SU-DHL-6 (cell line): Measurements from ENCODE around the gene CENPU.

Source experiments
- H2AFZ ChIP-seq: fragments of 200-600 bp; sonication (generic); 2 replicates; pipeline ENCODE4 v1.6.1; 2014; ENCODE audit warnings: low read depth, mild to moderate bottlenecking, moderate library complexity, mixed read lengths, antibody characterized with exemption, low read length; ENCODE audit not compliant: severe bottlenecking
- H3F3A ChIP-seq: fragments of 200-600 bp; shearing (Covaris generic); 2 replicates; pipeline ENCODE4 v1.6.0; 2016; ENCODE audit warnings: antibody characterized with exemption, mild to moderate bottlenecking; ENCODE audit not compliant: insufficient read depth
- H3K27ac ChIP-seq: fragments of 200-600 bp; sonication (generic); 2 replicates; pipeline ENCODE4 v1.5.1; 2016; ENCODE audit warnings: low read depth, mild to moderate bottlenecking, low read length, moderate library complexity, mixed read lengths
- H3K27me3 ChIP-seq: fragments of 200-600 bp; sonication (generic), shearing (Covaris generic); 2 replicates; pipeline ENCODE4 v1.6.0; 2014; ENCODE audit warnings: mild to moderate bottlenecking, low read length
- H3K36me3 ChIP-seq: fragments of 200-600 bp; sonication (generic); 2 replicates; pipeline ENCODE4 v1.6.1; 2014; ENCODE audit warnings: mild to moderate bottlenecking, low read length, mixed read lengths
- H3K4me2 ChIP-seq: fragments of 300-600, 200-600 bp; shearing (Covaris generic), sonication (generic); 2 replicates; pipeline ENCODE4 v1.6.0; 2014; ENCODE audit warnings: low read length, low read depth, mild to moderate bottlenecking; ENCODE audit not compliant: poor library complexity, severe bottlenecking
- H3K4me3 ChIP-seq: fragments of 200-600 bp; sonication (generic); 2 replicates; pipeline ENCODE4 v1.5.1; 2014; ENCODE audit warnings: antibody characterized with exemption, low read length, mild to moderate bottlenecking, mixed read lengths; ENCODE audit not compliant: insufficient read depth, poor library complexity, severe bottlenecking
- H3K79me2 ChIP-seq: fragments of 200-600 bp; sonication (generic); 2 replicates; pipeline ENCODE4 v1.6.1; 2014; ENCODE audit warnings: mild to moderate bottlenecking, low read length, moderate library complexity; ENCODE audit not compliant: insufficient read depth
- H3K9ac ChIP-seq: fragments of 200-600 bp; sonication (generic); 2 replicates; pipeline ENCODE4 v1.7.0; 2014; ENCODE audit warnings: mild to moderate bottlenecking, low read length
- H3K9me2 ChIP-seq: fragments of 200-600 bp; sonication (generic); replicated peaks from 2 replicates; pipeline ENCODE4 v1.6.1; 2014; ENCODE audit warnings: low read length; ENCODE audit not compliant: insufficient read depth
- H3K9me3 ChIP-seq: fragments of 200-600 bp; sonication (generic); 2 replicates; pipeline ENCODE4 v1.6.1; 2014; ENCODE audit warnings: low read length, mixed read lengths; ENCODE audit not compliant: insufficient read depth
- H4K20me1 ChIP-seq: fragments of 200-600 bp; sonication (generic); 2 replicates; pipeline ENCODE4 v1.6.1; 2014; ENCODE audit warnings: low read depth, mild to moderate bottlenecking, antibody characterized with exemption, low read length, moderate library complexity, mixed read lengths
- EZH2phosphoT487 ChIP-seq: fragments of 200-600 bp; sonication (generic), shearing (Covaris generic); conservative IDR thresholded peaks from 2 replicates; pipeline ENCODE4 v1.6.1; 2018; ENCODE audit warnings: mild to moderate bottlenecking, antibody characterized with exemption, low read length, moderate library complexity, mixed read lengths
- TF ChIP-seq, protein P1 (sequence below): fragments of 200-600 bp; sonication (generic); IDR thresholded peaks from one replicate; pipeline ENCODE4 v1.5.1; 2017; ENCODE audit warnings: antibody characterized with exemption, mild to moderate bottlenecking, low read length, moderate library complexity; ENCODE audit not compliant: insufficient read depth, poor library complexity, severe bottlenecking

Gene CENPU

DNA sequence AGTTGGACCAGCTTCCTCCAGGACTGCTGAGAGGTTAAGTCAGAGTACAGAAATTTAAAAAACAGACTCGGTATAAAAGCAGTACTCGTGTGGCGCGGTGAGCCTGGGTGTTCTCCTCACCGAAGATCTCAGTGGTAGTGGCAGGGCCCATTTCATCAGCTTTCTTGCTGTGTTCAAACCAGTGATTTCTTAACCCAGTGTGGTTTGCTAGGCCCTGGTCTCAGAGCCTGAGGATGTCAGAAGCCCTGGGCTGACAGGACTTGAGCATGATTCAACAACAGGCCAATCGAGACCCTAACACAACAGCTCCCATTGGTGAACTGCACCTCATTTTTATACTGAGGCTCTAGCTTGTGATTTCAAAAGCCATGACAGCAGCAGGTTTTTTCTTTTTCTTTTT is 61.2 kb downstream of the CENPU start:
- H3K9ac ChIP-seq = no peak overlapping the region
- TF ChIP-seq EZH2phosphoT487 = no peak
- TF ChIP-seq, protein P1, sequence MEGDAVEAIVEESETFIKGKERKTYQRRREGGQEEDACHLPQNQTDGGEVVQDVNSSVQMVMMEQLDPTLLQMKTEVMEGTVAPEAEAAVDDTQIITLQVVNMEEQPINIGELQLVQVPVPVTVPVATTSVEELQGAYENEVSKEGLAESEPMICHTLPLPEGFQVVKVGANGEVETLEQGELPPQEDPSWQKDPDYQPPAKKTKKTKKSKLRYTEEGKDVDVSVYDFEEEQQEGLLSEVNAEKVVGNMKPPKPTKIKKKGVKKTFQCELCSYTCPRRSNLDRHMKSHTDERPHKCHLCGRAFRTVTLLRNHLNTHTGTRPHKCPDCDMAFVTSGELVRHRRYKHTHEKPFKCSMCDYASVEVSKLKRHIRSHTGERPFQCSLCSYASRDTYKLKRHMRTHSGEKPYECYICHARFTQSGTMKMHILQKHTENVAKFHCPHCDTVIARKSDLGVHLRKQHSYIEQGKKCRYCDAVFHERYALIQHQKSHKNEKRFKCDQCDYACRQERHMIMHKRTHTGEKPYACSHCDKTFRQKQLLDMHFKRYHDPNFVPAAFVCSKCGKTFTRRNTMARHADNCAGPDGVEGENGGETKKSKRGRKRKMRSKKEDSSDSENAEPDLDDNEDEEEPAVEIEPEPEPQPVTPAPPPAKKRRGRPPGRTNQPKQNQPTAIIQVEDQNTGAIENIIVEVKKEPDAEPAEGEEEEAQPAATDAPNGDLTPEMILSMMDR = no peak
- H3K27ac ChIP-seq = no peak overlapping the region
- H3K9me3 ChIP-seq = no peaks in the 10 kb centered on the region
- no peak overlapping the region for H3K4me3 ChIP-seq
- H3K9me2 ChIP-seq = no peaks in the 10 kb centered on the region
- H3K4me2 ChIP-seq = no peak overlapping the region
- no peaks in the 10 kb centered on the region for H3K27me3 ChIP-seq
- H3K36me3 ChIP-seq = no peaks in the 10 kb centered on the region
- no peak overlapping the region for H2AFZ ChIP-seq
- no peaks in the 10 kb centered on the region for H3F3A ChIP-seq
- H3K79me2 ChIP-seq = no peaks in the 10 kb centered on the region
- no peaks in the 10 kb centered on the region for H4K20me1 ChIP-seq

DNA sequence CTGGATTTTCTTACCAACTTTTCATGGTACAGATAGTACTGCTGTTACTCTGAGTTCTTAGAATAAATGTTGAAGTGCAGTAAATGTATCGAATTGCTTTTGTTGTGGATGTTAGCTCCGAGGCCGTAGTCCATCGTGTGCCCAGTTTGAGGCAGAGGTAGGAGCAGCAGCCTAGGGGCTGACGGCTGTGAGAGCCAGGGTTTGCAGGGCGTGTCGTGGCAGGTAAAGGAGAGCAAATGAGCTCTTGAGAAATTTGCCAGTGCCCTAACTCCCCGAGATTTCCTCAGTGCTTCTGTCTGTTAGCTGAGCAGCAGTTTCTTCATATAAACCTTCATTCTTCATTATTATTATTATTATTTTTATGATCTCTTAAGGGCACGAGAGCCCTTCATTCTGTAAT is 62.8 kb downstream of the CENPU start:
- no peak overlapping the region for H3K9ac ChIP-seq
- no peak for TF ChIP-seq EZH2phosphoT487
- TF ChIP-seq, protein P1 = no peak
- no peaks in the 10 kb centered on the region for H3K27me3 ChIP-seq
- no peaks in the 10 kb centered on the region for H3K79me2 ChIP-seq
- H3K9me3 ChIP-seq = no peaks in the 10 kb centered on the region
- H3K4me2 ChIP-seq = no peak overlapping the region
- H3K27ac ChIP-seq = no peak overlapping the region
- H3K36me3 ChIP-seq = no peaks in the 10 kb centered on the region
- no peaks in the 10 kb centered on the region for H3K9me2 ChIP-seq
- no peaks in the 10 kb centered on the region for H4K20me1 ChIP-seq
- H2AFZ ChIP-seq = no peak overlapping the region
- H3F3A ChIP-seq = no peaks in the 10 kb centered on the region
- no peak overlapping the region for H3K4me3 ChIP-seq

DNA sequence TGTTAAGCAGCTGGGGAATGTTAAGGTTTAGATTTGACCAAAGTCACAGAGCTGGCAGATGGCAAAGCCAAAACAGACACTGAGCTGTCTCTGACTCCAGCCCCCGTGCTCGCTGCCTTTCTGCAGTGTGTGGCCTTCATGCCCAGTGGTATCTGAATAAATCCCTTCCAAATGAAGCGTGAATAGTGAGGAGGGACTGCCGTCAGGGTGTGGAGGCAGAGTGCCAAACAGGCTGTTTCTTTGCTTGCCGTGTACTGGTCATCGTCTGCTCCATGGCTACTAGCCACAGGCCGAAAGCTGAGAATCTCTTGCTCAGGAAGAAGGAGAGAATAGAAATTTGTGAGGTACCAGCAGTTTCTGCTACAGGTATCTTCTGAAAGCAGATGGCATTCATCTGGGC is 64.6 kb downstream of the CENPU start:
- Histone ChIP-seq H3K9ac (no peak overlapping the region), H3K9me3 (no peaks in the 10 kb centered on the region), H3F3A (no peaks in the 10 kb centered on the region), H3K4me2 (no peak overlapping the region), H3K36me3 (no peaks in the 10 kb centered on the region), H3K27me3 (no peaks in the 10 kb centered on the region), H4K20me1 (no peaks in the 10 kb centered on the region), H3K9me2 (no peaks in the 10 kb centered on the region), H3K27ac (no peak overlapping the region), H3K79me2 (no peaks in the 10 kb centered on the region), H2AFZ (no peak overlapping the region), H3K4me3 (no peak overlapping the region)
- TF ChIP-seq EZH2phosphoT487 = no peak
- TF ChIP-seq, protein P1 = no peak
